Lower leg skin (tissue), 3 donors: ENCODE results near the gene TMEM242.

Source experiments
- CTCF ChIP-seq, 3 donors: fragments of 450-650 bp; IDR thresholded peaks; one replicate each; pipeline ENCODE4 v1.5.1; 2016; ENCODE audit warnings: antibody characterized with exemption in 3 of 3, mild to moderate bottlenecking in 3 of 3, moderate library complexity in 2 of 3
- POLR2A ChIP-seq, 2 donors: fragments of 450-650 bp; IDR thresholded peaks; one replicate each; pipeline ENCODE4 v1.6.1; 2016 to 2017; ENCODE audit warnings: antibody characterized with exemption in 2 of 2, mild to moderate bottlenecking in 1 of 2, moderate library complexity in 1 of 2

DNA sequence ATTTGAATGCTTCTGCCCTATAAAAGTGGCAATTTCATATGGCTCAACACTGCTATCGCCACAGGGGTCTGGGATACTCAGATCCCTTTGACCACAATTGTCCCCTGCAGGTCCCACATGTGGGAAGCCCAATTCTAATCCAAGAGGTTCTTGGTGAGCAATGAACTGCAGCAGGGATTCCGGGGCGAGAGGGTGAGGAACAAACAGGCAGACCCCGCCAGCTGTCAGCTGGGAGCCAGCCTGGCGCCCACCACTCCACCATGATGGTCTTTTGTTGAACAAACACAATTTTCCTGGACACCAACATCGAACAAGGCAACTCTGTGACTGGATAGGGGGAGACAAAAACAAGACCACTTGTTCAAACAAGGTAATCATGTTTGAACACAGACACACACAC is 80.5 kb downstream of the TMEM242 start:
- TF ChIP-seq CTCF (IDR thresholded peaks at IDR 0.05) = no peak
- no peak for TF ChIP-seq POLR2A (IDR thresholded peaks at IDR 0.05)
